CD14-positive monocyte (primary cell): ENCODE results near the gene PRC1. TPM values are rescaled to one million over a fixed set of nuclear protein-coding genes. Genes with fewer than 3 reads are reported as not detected.
"Not testable (repeated sequence)": the region's sequence is repeated elsewhere in the genome, so short reads cannot be mapped to it uniquely, and the experiment has no call there.

ENCODE experiments used
- DNase-seq, 3 donors: peaks; one replicate each; pipeline ENCODE4 v3.0.0-alpha.2; 2011 to 2022
- H2AFZ ChIP-seq: 2 replicates; pipeline ENCODE4 v1.6.0; 2012; ENCODE audit warnings: mild to moderate bottlenecking, low read depth, low read length, inconsistent platforms; ENCODE audit not compliant: insufficient read depth, poor library complexity, severe bottlenecking
- H3K27ac ChIP-seq, 2 donors: 1 replicate in 1 of 2; 2 replicates in 1 of 2; pipeline ENCODE4 v1.5.1; 2012 to 2013; ENCODE audit warnings: low read length in 2 of 2, control low read depth in 1 of 2, inconsistent platforms in 1 of 2, low read depth in 1 of 2, mild to moderate bottlenecking in 1 of 2
- H3K27me3 ChIP-seq, 2 donors: one replicate each; pipeline versions ENCODE4 v1.6.0 to v1.6.1; 2011 to 2013; ENCODE audit warnings: low read length in 2 of 2; ENCODE audit not compliant: control insufficient read depth in 2 of 2, insufficient read depth in 2 of 2
- H3K36me3 ChIP-seq, 2 donors: replicated peaks in 1 of 2; 1 replicate in 1 of 2; 2 replicates in 1 of 2; pipeline versions ENCODE4 v1.5.1 to v1.6.1; 2012 to 2013; ENCODE audit warnings: low read length in 2 of 2, control low read depth in 1 of 2, inconsistent platforms in 1 of 2, mild to moderate bottlenecking in 1 of 2; ENCODE audit not compliant: insufficient read depth in 2 of 2, control insufficient read depth in 1 of 2
- H3K4me1 ChIP-seq, 2 donors: 1 replicate in 1 of 2; 2 replicates in 1 of 2; pipeline versions ENCODE4 v1.5.1 to v1.6.1; 2012 to 2013; ENCODE audit warnings: low read length in 2 of 2, control low read depth in 1 of 2, inconsistent platforms in 1 of 2, mild to moderate bottlenecking in 1 of 2, moderate library complexity in 1 of 2; ENCODE audit not compliant: insufficient read depth in 2 of 2, control insufficient read depth in 1 of 2
- H3K4me2 ChIP-seq: replicated peaks from 2 replicates; pipeline ENCODE3; 2012; ENCODE audit warnings: low read length, moderate library complexity, mild to moderate bottlenecking; ENCODE audit not compliant: poor library complexity, severe bottlenecking; ENCODE audit errors: extremely low read depth
- H3K4me3 ChIP-seq, 3 experiments: fragments of 200-600 bp in 1 of 3; sonication (generic) in 1 of 3; replicated peaks in 1 of 3; 1 replicate in 2 of 3; 2 replicates in 1 of 3; pipeline ENCODE4 v1.5.1; 2011 to 2013; ENCODE audit warnings: low read length in 3 of 3, mild to moderate bottlenecking in 3 of 3, control low read depth in 2 of 3, low read depth in 2 of 3, inconsistent platforms in 1 of 3, moderate library complexity in 1 of 3
- H3K79me2 ChIP-seq: 2 replicates; pipeline ENCODE4 v1.6.0; 2012; ENCODE audit warnings: mild to moderate bottlenecking, control low read depth, inconsistent platforms, low read length, moderate library complexity; ENCODE audit not compliant: insufficient read depth
- H3K9ac ChIP-seq: 2 replicates; pipeline ENCODE4 v1.6.0; 2017; ENCODE audit warnings: low read length, mild to moderate bottlenecking; ENCODE audit not compliant: insufficient read depth, poor library complexity, severe bottlenecking
- H3K9me3 ChIP-seq, 2 donors: replicated peaks in 1 of 2; 1 replicate in 1 of 2; 2 replicates in 1 of 2; pipeline versions ENCODE4 v1.5.1 to v1.6.1; 2012 to 2013; ENCODE audit warnings: low read length in 2 of 2, control low read depth in 1 of 2; ENCODE audit not compliant: control insufficient read depth in 1 of 2, insufficient read depth in 1 of 2
- H4K20me1 ChIP-seq: 2 replicates; pipeline ENCODE4 v1.6.0; 2012; ENCODE audit warnings: mild to moderate bottlenecking, low read length, control low read depth, moderate library complexity; ENCODE audit not compliant: insufficient read depth
- H3K27ac Mint-ChIP-seq, 7 donors: one replicate each; pipeline ENCODE4 v1.8.0; 2020; ENCODE audit warnings: mild to moderate bottlenecking in 7 of 7, mixed read lengths in 7 of 7, moderate library complexity in 6 of 7, inconsistent platforms in 2 of 7
- H3K27me3 Mint-ChIP-seq, 3 donors: one replicate each; pipeline ENCODE4 v1.8.0; 2021 to 2022; ENCODE audit warnings: low read depth in 3 of 3, mild to moderate bottlenecking in 3 of 3, mixed read lengths in 3 of 3, moderate library complexity in 3 of 3, inconsistent platforms in 1 of 3
- H3K36me3 Mint-ChIP-seq, 2 donors: one replicate each; pipeline ENCODE4 v1.8.0; 2020; ENCODE audit warnings: mixed read lengths in 2 of 2, inconsistent platforms in 1 of 2, mild to moderate bottlenecking in 1 of 2
- H3K4me1 Mint-ChIP-seq: one replicate; pipeline ENCODE4 v1.8.0; 2020; ENCODE audit warnings: mild to moderate bottlenecking, mixed read lengths
- H3K4me3 Mint-ChIP-seq, 2 donors: one replicate each; pipeline ENCODE4 v1.8.0; 2020; ENCODE audit warnings: mild to moderate bottlenecking in 2 of 2, mixed read lengths in 2 of 2, moderate library complexity in 1 of 2
- H3K9me3 Mint-ChIP-seq, 7 donors: one replicate each; pipeline ENCODE4 v1.8.0; 2020 to 2022; ENCODE audit warnings: mixed read lengths in 7 of 7, mild to moderate bottlenecking in 6 of 7, moderate library complexity in 6 of 7, inconsistent platforms in 2 of 7
- whole genome bisulfite sequencing: methylation state at CpG from one replicate; pipeline ENCODE4 v1.1.5; 2013; ENCODE audit warnings: missing lambda C conversion rate; ENCODE audit not compliant: insufficient coverage; 5-methylcytosine and 5-hydroxymethylcytosine counted together
- intact Hi-C, 2 donors: fragments of 100-400 bp; cut with micrococcal nuclease; formaldehyde crosslinking; loops; one replicate each; pipeline versions ENCODE4 v1.15.0 to v1.15.1; 2023
- polyA plus RNA-seq, 3 donors: library from polyadenylated mRNA; depleted of rRNA in 1 of 3; unstranded in 2 of 3; stranded (reverse) in 1 of 3; fragments of 300-500 nt in 2 of 3; fragments of >200 nt in 1 of 3; fragmentation: Illumina TruSeq in 2 of 3; gene quantifications; 1 replicate in 2 of 3; 2 replicates in 1 of 3; pipeline ENCODE4 v1.2.3, GENCODE V29; 2012 to 2021
- TF ChIP-seq, protein P1 (sequence below): fragments of 200-600 bp; IDR thresholded peaks from one replicate; pipeline ENCODE4 v1.8.0; 2022; ENCODE audit warnings: antibody characterized with exemption, mild to moderate bottlenecking

The PRC1 gene
- polyA plus RNA-seq, 3 donors = 1.6 to 6.9 (median 2.0) TPM

DNA sequence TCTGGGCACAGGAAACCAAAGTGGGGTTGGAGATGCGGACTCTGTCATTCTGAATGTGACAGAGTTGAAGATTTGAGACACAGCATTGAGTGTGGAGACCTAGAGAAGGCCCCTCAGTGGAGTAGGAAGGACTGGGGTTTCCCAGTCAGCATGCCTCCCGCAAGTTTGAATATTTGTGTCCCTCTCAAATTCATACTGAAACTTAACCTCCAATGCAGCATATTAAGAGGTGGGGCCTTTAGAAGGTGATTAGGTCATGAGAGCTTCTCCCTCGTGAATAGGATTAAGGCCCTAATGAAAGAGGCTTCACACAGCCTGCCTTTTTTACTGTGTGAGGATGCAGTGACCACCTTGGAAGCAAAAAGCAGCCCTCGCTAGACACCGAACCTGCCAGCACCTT is 70.0 kb downstream of the PRC1 start:
- DNase-seq = no peak
- Histone ChIP-seq H3K4me2 (no peak overlapping the region), H3K36me3 (peaks cover 31 to 44% of the 10 kb centered on the region in 2 donors), H3K79me2 (peaks cover 16% of the 10 kb centered on the region), H3K27ac (no peak overlapping the region), H3K9ac (no peak overlapping the region), H3K27me3 (no peaks in the 10 kb centered on the region), H4K20me1 (peaks cover 4% of the 10 kb centered on the region), H3K4me1 (peaks cover 17 to 19% of the 10 kb centered on the region in 2 donors), H3K9me3 (no peaks in the 10 kb centered on the region), H2AFZ (no peak overlapping the region), H3K4me3 (no peak overlapping the region)
- TF ChIP-seq, protein P1, sequence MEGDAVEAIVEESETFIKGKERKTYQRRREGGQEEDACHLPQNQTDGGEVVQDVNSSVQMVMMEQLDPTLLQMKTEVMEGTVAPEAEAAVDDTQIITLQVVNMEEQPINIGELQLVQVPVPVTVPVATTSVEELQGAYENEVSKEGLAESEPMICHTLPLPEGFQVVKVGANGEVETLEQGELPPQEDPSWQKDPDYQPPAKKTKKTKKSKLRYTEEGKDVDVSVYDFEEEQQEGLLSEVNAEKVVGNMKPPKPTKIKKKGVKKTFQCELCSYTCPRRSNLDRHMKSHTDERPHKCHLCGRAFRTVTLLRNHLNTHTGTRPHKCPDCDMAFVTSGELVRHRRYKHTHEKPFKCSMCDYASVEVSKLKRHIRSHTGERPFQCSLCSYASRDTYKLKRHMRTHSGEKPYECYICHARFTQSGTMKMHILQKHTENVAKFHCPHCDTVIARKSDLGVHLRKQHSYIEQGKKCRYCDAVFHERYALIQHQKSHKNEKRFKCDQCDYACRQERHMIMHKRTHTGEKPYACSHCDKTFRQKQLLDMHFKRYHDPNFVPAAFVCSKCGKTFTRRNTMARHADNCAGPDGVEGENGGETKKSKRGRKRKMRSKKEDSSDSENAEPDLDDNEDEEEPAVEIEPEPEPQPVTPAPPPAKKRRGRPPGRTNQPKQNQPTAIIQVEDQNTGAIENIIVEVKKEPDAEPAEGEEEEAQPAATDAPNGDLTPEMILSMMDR = no peak
- H3K4me3 Mint-ChIP-seq = no peak overlapping the region
- peak overlapping the region in 1 of 7 donors; percentile 15 for H3K27ac Mint-ChIP-seq
- WGBS = 100% methylated on average over 1 of the region's 5 CpGs
- peaks cover 17% of the 10 kb centered on the region for H3K4me1 Mint-ChIP-seq
- H3K9me3 Mint-ChIP-seq = no peaks in the 10 kb centered on the region
- intact Hi-C loops = no loop called here
- peaks cover 31 to 33% of the 10 kb centered on the region in 2 donors for H3K36me3 Mint-ChIP-seq
- no peaks in the 10 kb centered on the region for H3K27me3 Mint-ChIP-seq

DNA sequence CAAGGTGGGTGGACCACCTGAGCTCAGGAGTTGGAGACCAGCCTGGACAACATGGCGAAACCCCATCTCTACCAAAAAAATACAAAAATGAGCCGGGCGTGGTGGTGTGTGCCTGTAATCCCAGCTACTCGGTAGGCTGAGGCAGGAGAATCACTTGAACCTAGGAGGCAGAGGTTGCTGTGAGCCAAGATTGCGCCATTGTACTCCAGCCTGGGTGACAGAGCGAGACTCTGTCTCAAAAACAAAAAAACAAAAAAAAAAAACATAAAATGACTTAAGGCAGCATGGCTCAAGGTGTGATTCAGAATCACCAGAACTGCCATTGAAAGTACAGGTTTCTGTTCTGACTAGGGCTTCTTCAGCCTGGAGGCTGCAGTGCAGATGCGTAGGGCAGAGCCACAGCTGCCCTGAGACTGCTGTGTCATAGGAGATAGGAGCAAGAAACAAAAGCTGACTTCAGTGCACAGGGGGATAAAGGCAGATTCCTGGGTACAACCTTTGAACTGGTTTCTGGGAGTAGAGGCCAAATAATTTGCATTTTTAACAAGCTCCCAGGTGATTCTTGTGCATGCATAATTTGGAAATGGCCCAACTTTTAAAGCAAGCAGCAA is 71.5 kb downstream of the PRC1 start:
- H3K27ac Mint-ChIP-seq, H3K4me1 ChIP-seq, H3K9ac ChIP-seq, H3K79me2 ChIP-seq, H3K27ac ChIP-seq, H3K4me1 Mint-ChIP-seq, H3K4me2 ChIP-seq, H3K4me3 ChIP-seq, H3K4me3 Mint-ChIP-seq, H3K9me3 Mint-ChIP-seq, H3K27me3 ChIP-seq, H3K27me3 Mint-ChIP-seq, H4K20me1 ChIP-seq, H2AFZ ChIP-seq, H3K9me3 ChIP-seq, intact Hi-C loops: not testable (repeated sequence)
- peak in 1 of 3 donors; percentile 2 for DNase-seq
- 91% methylated on average over 4 of the region's 7 CpGs for WGBS
- peaks cover 45 to 49% of the 10 kb centered on the region in 2 donors for H3K36me3 Mint-ChIP-seq
- peaks cover 46 to 59% of the 10 kb centered on the region in 2 donors for H3K36me3 ChIP-seq
